HepG2 (cell line): Measurements from ENCODE around the gene IQCC. TPM values are rescaled to one million over a fixed set of nuclear protein-coding genes. Genes with fewer than 3 reads are reported as not detected.

Experiments used
- ARID2 ChIP-seq: sonication (generic); formaldehyde crosslinking; IDR thresholded peaks from 2 replicates; pipeline ENCODE4 v1.8.1; 2022; ENCODE audit warnings: mild to moderate bottlenecking, missing genetic modification reagents, borderline replicate concordance
- EED ChIP-seq: sonication (generic); formaldehyde crosslinking; IDR thresholded peaks from 2 replicates; pipeline ENCODE4 v1.5.0; 2020; ENCODE audit warnings: mild to moderate bottlenecking, missing genetic modification reagents
- ELF3 ChIP-seq: IDR thresholded peaks from 2 replicates; pipeline ENCODE4 v1.6.1; 2016; ENCODE audit warnings: missing genetic modification reagents, missing compliant biosample characterization
- ETV6 ChIP-seq: sonication (generic); formaldehyde crosslinking; conservative IDR thresholded peaks from 2 replicates; pipeline ENCODE4 v1.4.0; 2020; ENCODE audit warnings: missing genetic modification reagents
- FOXA1 ChIP-seq, 2 experiments: fragments of 450-650 bp in 1 of 2; sonication (generic) in 1 of 2; formaldehyde crosslinking in 1 of 2; IDR thresholded peaks; 2 replicates each; pipeline versions ENCODE4 v1.4.0 to v1.6.1; 2016 to 2020; ENCODE audit warnings: missing genetic modification reagents in 1 of 2
- FOXP1 ChIP-seq, 2 experiments: fragments of 450-650 bp in 1 of 2; IDR thresholded peaks; 2 replicates each; pipeline ENCODE4 v1.6.1; 2017 to 2018; ENCODE audit warnings: antibody characterized with exemption in 1 of 2
- GTF2F1 ChIP-seq: fragments of 150-350 bp; IDR thresholded peaks from 2 replicates; pipeline ENCODE4 v1.6.1; 2014; ENCODE audit warnings: low read length
- KAT8 ChIP-seq: IDR thresholded peaks from 2 replicates; pipeline ENCODE4 v1.6.1; 2016; ENCODE audit warnings: missing genetic modification reagents, missing compliant biosample characterization
- KDM5A ChIP-seq: fragments of 200-600 bp; sonication (generic); IDR thresholded peaks from 2 replicates; pipeline ENCODE4 v1.7.0; 2018; ENCODE audit warnings: antibody characterized with exemption, mild to moderate bottlenecking, low read length, borderline replicate concordance
- MEF2D ChIP-seq: sonication (generic); formaldehyde crosslinking; IDR thresholded peaks from 2 replicates; pipeline ENCODE4 v1.5.1; 2020; ENCODE audit warnings: mild to moderate bottlenecking, missing genetic modification reagents
- NBN ChIP-seq: fragments of 450-650 bp; conservative IDR thresholded peaks from 2 replicates; pipeline ENCODE4 v1.6.1; 2017
- POLR2AphosphoS5 ChIP-seq: IDR thresholded peaks from 2 replicates; pipeline ENCODE4 v1.6.1; 2012; ENCODE audit warnings: low read depth, low read length
- SALL1 ChIP-seq: sonication (generic); formaldehyde crosslinking; IDR thresholded peaks from 2 replicates; pipeline ENCODE4 v1.8.0; 2022; ENCODE audit warnings: mild to moderate bottlenecking, missing genetic modification reagents
- ZBTB40 ChIP-seq, 2 experiments: fragments of 450-650 bp in 1 of 2; sonication (generic) in 1 of 2; formaldehyde crosslinking in 1 of 2; IDR thresholded peaks; 2 replicates each; pipeline versions ENCODE4 v1.6.1 to v1.8.0; 2016 to 2022; ENCODE audit warnings: antibody characterized with exemption in 1 of 2, mild to moderate bottlenecking in 1 of 2, missing genetic modification reagents in 1 of 2
- ZMYM3 ChIP-seq: sonication (generic); formaldehyde crosslinking; IDR thresholded peaks from 2 replicates; pipeline ENCODE4 v1.5.1; 2020; ENCODE audit warnings: mild to moderate bottlenecking, missing genetic modification reagents
- ZNF230 ChIP-seq: sonication (generic); formaldehyde crosslinking; IDR thresholded peaks from 2 replicates; pipeline ENCODE4 v1.4.0; 2020; ENCODE audit warnings: mild to moderate bottlenecking, missing genetic modification reagents
- ZNF564 ChIP-seq: sonication (generic); formaldehyde crosslinking; IDR thresholded peaks from 2 replicates; pipeline ENCODE4 v1.8.1; 2023; ENCODE audit warnings: mild to moderate bottlenecking, missing genetic modification reagents
- ZNF616 ChIP-seq: sonication (generic); formaldehyde crosslinking; IDR thresholded peaks from 2 replicates; pipeline ENCODE4 v1.5.0; 2020; ENCODE audit warnings: low read depth, mild to moderate bottlenecking, missing genetic modification reagents
- ZNF639 ChIP-seq: conservative IDR thresholded peaks from 2 replicates; pipeline ENCODE4 v1.6.1; 2018; ENCODE audit warnings: missing genetic modification reagents
- ZSCAN20 ChIP-seq: sonication (generic); formaldehyde crosslinking; IDR thresholded peaks from 2 replicates; pipeline ENCODE4 v1.4.0; 2020; ENCODE audit warnings: missing genetic modification reagents, mild to moderate bottlenecking, borderline replicate concordance
- polyA plus RNA-seq, 8 experiments: library from polyadenylated mRNA; depleted of rRNA in 3 of 8; stranded (reverse) in 7 of 8; unstranded in 1 of 8; fragments of >200 nt; fragmentation: Illumina TruSeq in 4 of 8; extraction: Trizol in 4 of 8; gene quantifications; 2 replicates each; pipeline versions ENCODE4 v1.2.1 to v1.2.3, GENCODE V29; 2011 to 2016; ENCODE audit warnings: low read depth in 4 of 8, missing spikeins in 1 of 8, mixed read lengths in 1 of 8; ENCODE audit not compliant: insufficient read depth in 1 of 8
- total RNA-seq, 5 experiments: library from RNA; depleted of rRNA; stranded (reverse); fragments of >200 nt; fragmentation: Illumina TruSeq; extraction: Trizol; gene quantifications; 2 replicates each; pipeline ENCODE4 v1.2.3, GENCODE V29; 2016; ENCODE audit warnings: low read depth in 1 of 5

Gene IQCC
- total and polyA plus RNA-seq, 2 of the 13 experiments (the other 11 are each of a cell fraction or from before 2014, with no cell fraction given): 1.7 to 3.0 TPM

GRCh38 chr1:32255072-32256071, 49.9 kb downstream of the IQCC start (continued):
- TF ChIP-seq MEF2D: 0 out of 2 replicates have a peak, but pooled peaks have one; percentile 22
- TF ChIP-seq FOXP1 (IDR thresholded peaks at IDR 0.05): 0 out of 2 replicates have a peak, but pooled peaks have one; percentile 23
- peak; percentile 73 for TF ChIP-seq FOXP1 (CRISPR knock-in tag; IDR thresholded peaks at IDR 0.05)
- peak; percentile 78; the same call in 1 of the 2 replicates for TF ChIP-seq ELF3
- no peak for TF ChIP-seq ZBTB40 (IDR thresholded peaks at IDR 0.05)
- TF ChIP-seq ZBTB40 (CRISPR knock-in tag; IDR thresholded peaks at IDR 0.05): no peak
- peak; percentile 69; the same call in 1 of the 2 replicates for TF ChIP-seq KAT8 (CRISPR knock-in tag)
- no peak for TF ChIP-seq ARID2 (CRISPR knock-in tag)
- no peak for TF ChIP-seq ZSCAN20 (CRISPR knock-in tag)
- no peak for TF ChIP-seq POLR2AphosphoS5
- no peak for TF ChIP-seq ZNF639 (CRISPR knock-in tag)
- no peak for TF ChIP-seq KDM5A
- TF ChIP-seq ZNF564 (CRISPR knock-in tag): no peak
- TF ChIP-seq NBN: no peak
- TF ChIP-seq FOXA1 (IDR thresholded peaks at IDR 0.05): no peak
- no peak for TF ChIP-seq FOXA1 (CRISPR knock-in tag; IDR thresholded peaks at IDR 0.05)
- no peak for TF ChIP-seq ZNF616 (CRISPR knock-in tag)
- peak; percentile 62; the same call in 1 of the 2 replicates for TF ChIP-seq ZMYM3 (CRISPR knock-in tag)
- no peak for TF ChIP-seq EED (CRISPR knock-in tag)
- peak; percentile 40 for TF ChIP-seq SALL1 (CRISPR knock-in tag)
- no peak for TF ChIP-seq GTF2F1
- no peak for TF ChIP-seq ETV6 (CRISPR knock-in tag)
- no peak for TF ChIP-seq ZNF230 (CRISPR knock-in tag)
